G401.6 (cell line): ENCODE results near the gene SOX9.
"Not testable (repeated sequence)": the region's sequence is repeated elsewhere in the genome, so short reads cannot be mapped to it uniquely, and the experiment has no call there.

Experiments used
- FAIRE-seq: peaks from 2 replicates; lab custom pipeline; 2012; peaks lifted over from hg19 to GRCh38; lab: Jason Lieb, UNC

SOX9 gene

GRCh38 chr17:72111336-72111923, 9.4 kb upstream of the SOX9 start:
- FAIRE-seq = no peak

GRCh38 chr17:72111926-72112325, 8.9 kb upstream of the SOX9 start:
- not testable (repeated sequence) for FAIRE-seq

GRCh38 chr17:72113751-72114150, 7.1 kb upstream of the SOX9 start:
- FAIRE-seq = no peak

GRCh38 chr17:72115781-72116525, 4.9 kb upstream of the SOX9 start:
- no peak for FAIRE-seq

GRCh38 chr17:72116661-72117521, 3.9 kb upstream of the SOX9 start:
- no peak for FAIRE-seq

- FAIRE-seq = no peak
Measured at GRCh38 chr17:72117535-72118334, 3.1 kb upstream of the SOX9 start.

- no peak for FAIRE-seq
Measured at GRCh38 chr17:72118335-72119076, 2.3 kb upstream of the SOX9 start.

GRCh38 chr17:72119077-72119872, 1.5 kb upstream of the SOX9 start:
- no peak for FAIRE-seq

GRCh38 chr17:72119873-72120641, 763 bp upstream of the SOX9 start:
- no peak for FAIRE-seq

GRCh38 chr17:72121164-72122009, 567 bp downstream of the SOX9 start:
- no peak for FAIRE-seq

- no peak for FAIRE-seq
Measured at GRCh38 chr17:72122010-72122764, 1.4 kb downstream of the SOX9 start.

- FAIRE-seq = no peak
Measured at GRCh38 chr17:72122765-72123529, 2.1 kb downstream of the SOX9 start.

- no peak for FAIRE-seq
Measured at GRCh38 chr17:72123530-72124437, 3.0 kb downstream of the SOX9 start.

- FAIRE-seq = no peak
Measured at GRCh38 chr17:72124438-72124775, 3.6 kb downstream of the SOX9 start.

- FAIRE-seq = no peak
Measured at GRCh38 chr17:72125226-72125651, 4.4 kb downstream of the SOX9 start.

GRCh38 chr17:72125742-72126141, 4.9 kb downstream of the SOX9 start:
- no peak for FAIRE-seq
